ENCODE data around the gene NEURL3.

GRCh38 chr2:96534141-96534540, 29.0 kb upstream of the NEURL3 start:
- TF ChIP-seq CTCF (IDR thresholded peaks at IDR 0.05) (no peak), ZFX (IDR thresholded peaks at IDR 0.05; ENCODE audit: borderline replicate concordance) (no peak)

Measured in 22Rv1 (cell line).